GM21526 (cell line): ENCODE data around the gene ACACB.

Experiments used
- ATAC-seq: cut with Tn5 transposase; IDR thresholded peaks from one replicate; pipeline ENCODE4 v1.9.1; 2021; ENCODE audit warnings: moderate library complexity; ENCODE audit not compliant: unreplicated experiment, low FRiP score

The ACACB gene

GRCh38 chr12:109270494-109270893 is 154.1 kb downstream of the ACACB start:
- no peak for ATAC-seq

GRCh38 chr12:109271418-109271817 is 155.0 kb downstream of the ACACB start:
- ATAC-seq, result no peak

- ATAC-seq, result no peak
Measured at GRCh38 chr12:109273354-109273753, 157.0 kb downstream of the ACACB start.

- no peak for ATAC-seq
Measured at GRCh38 chr12:109274381-109274780, 158.0 kb downstream of the ACACB start.

GRCh38 chr12:109275173-109275572 is 158.8 kb downstream of the ACACB start:
- no peak for ATAC-seq

GRCh38 chr12:109276160-109276559 is 159.8 kb downstream of the ACACB start:
- no peak for ATAC-seq

- ATAC-seq, result no peak
Measured at GRCh38 chr12:109277255-109277898, 161.0 kb downstream of the ACACB start.

- no peak for ATAC-seq
Measured at GRCh38 chr12:109277899-109278762, 161.7 kb downstream of the ACACB start.

GRCh38 chr12:109278912-109279311 is 162.5 kb downstream of the ACACB start:
- ATAC-seq, result no peak

GRCh38 chr12:109279525-109279924 is 163.1 kb downstream of the ACACB start:
- ATAC-seq, result no peak

- no peak for ATAC-seq
Measured at GRCh38 chr12:109281452-109281851, 165.1 kb downstream of the ACACB start.

- ATAC-seq, result no peak
Measured at GRCh38 chr12:109284392-109284791, 168.0 kb downstream of the ACACB start.

GRCh38 chr12:109286252-109286651 is 169.9 kb downstream of the ACACB start:
- no peak for ATAC-seq

GRCh38 chr12:109286652-109287051 is 170.3 kb downstream of the ACACB start:
- ATAC-seq, result no peak

GRCh38 chr12:109287181-109287580 is 170.8 kb downstream of the ACACB start:
- no peak for ATAC-seq

- ATAC-seq, result no peak
Measured at GRCh38 chr12:109287811-109288469, 171.6 kb downstream of the ACACB start.

GRCh38 chr12:109288571-109288970 is 172.2 kb downstream of the ACACB start:
- ATAC-seq, result no peak

- no peak for ATAC-seq
Measured at GRCh38 chr12:109289004-109289403, 172.6 kb downstream of the ACACB start.

GRCh38 chr12:109289551-109289950 is 173.2 kb downstream of the ACACB start:
- ATAC-seq, result no peak

GRCh38 chr12:109290061-109290460 is 173.7 kb downstream of the ACACB start:
- no peak for ATAC-seq

GRCh38 chr12:109291117-109291516 is 174.7 kb downstream of the ACACB start:
- no peak for ATAC-seq
